GM10847 (cell line): ENCODE data around the gene SH3BGRL2.

Source experiments
- POLR2A ChIP-seq: IDR thresholded peaks from 2 replicates; pipeline ENCODE4 v1.6.1; 2011; ENCODE audit not compliant: insufficient read length; ENCODE audit errors: extremely low read depth

The SH3BGRL2 gene

GRCh38 chr6:79734374-79734773 is 103.2 kb downstream of the SH3BGRL2 start:
- no peak for TF ChIP-seq POLR2A

- TF ChIP-seq POLR2A, result no peak
Measured at GRCh38 chr6:79735183-79735582, 104.1 kb downstream of the SH3BGRL2 start.

GRCh38 chr6:79737172-79737571 is 106.0 kb downstream of the SH3BGRL2 start:
- TF ChIP-seq POLR2A, result no peak

- no peak for TF ChIP-seq POLR2A
Measured at GRCh38 chr6:79742030-79742429, 110.9 kb downstream of the SH3BGRL2 start.

- TF ChIP-seq POLR2A, result no peak
Measured at GRCh38 chr6:79750806-79751205, 119.7 kb downstream of the SH3BGRL2 start.
